Measurements from ENCODE around the gene GPR180.

GRCh38 chr13:94662274-94662945 lies 60.8 kb downstream of the GPR180 start:
- TF ChIP-seq CTCF (IDR thresholded peaks at IDR 0.05): no peak
- no peak for TF ChIP-seq NR1H2 (CRISPR knock-in tag; IDR thresholded peaks at IDR 0.05)
- no peak for TF ChIP-seq SMAD3 (CRISPR knock-in tag; IDR thresholded peaks at IDR 0.05; ENCODE audit: borderline replicate concordance)
- no peak for TF ChIP-seq TEAD4 (CRISPR knock-in tag; IDR thresholded peaks at IDR 0.05)
- no peak for TF ChIP-seq ESRRA (CRISPR knock-in tag; IDR thresholded peaks at IDR 0.05; ENCODE audit: borderline replicate concordance)
- no peak for TF ChIP-seq RELA (CRISPR knock-in tag; IDR thresholded peaks at IDR 0.05; ENCODE audit: borderline replicate concordance)
- TF ChIP-seq NR2C2 (CRISPR knock-in tag; IDR thresholded peaks at IDR 0.05): no peak
- no peak for TF ChIP-seq NFATC4 (CRISPR knock-in tag; IDR thresholded peaks at IDR 0.05)
- no peak for TF ChIP-seq MYBL2 (CRISPR knock-in tag; IDR thresholded peaks at IDR 0.05)
- TF ChIP-seq ZNF138 (CRISPR knock-in tag; conservative IDR thresholded peaks at IDR 0.05): no peak

All from WTC11 (cell line).